ENCODE measurements around the gene FOXL1.

The FOXL1 gene

GRCh38 chr16:86559802-86560305 lies 18.5 kb upstream of the FOXL1 start:
- Histone ChIP-seq H3K4me1 (ENCODE audit: control insufficient read depth, insufficient read depth, low read length) (no peaks in the 10 kb centered on the region), H3K4me3 (ENCODE audit: low read depth, low read length) (no peak overlapping the region), H3K9me3 (ENCODE audit: control insufficient read depth, insufficient read depth, low read depth, low read length) (no peaks in the 10 kb centered on the region), H3K27ac (ENCODE audit: extremely low read depth, low read depth, low read length) (no peak overlapping the region), H3K36me3 (ENCODE audit: control insufficient read depth in 2 of 2, insufficient read depth in 1 of 2, low read length in 2 of 2) (no peaks in the 10 kb centered on the region)
- ChIA-PET CTCF (no interaction called here), POLR2A (no interaction called here)
- TF ChIP-seq PATZ1 (tag by site-specific recombination; IDR thresholded peaks at IDR 0.05) (no peak), ZNF785 (tag by site-specific recombination; IDR thresholded peaks at IDR 0.05) (no peak), ZNF16 (tag by site-specific recombination; IDR thresholded peaks at IDR 0.05; ENCODE audit: low read depth) (no peak), ZNF416 (tag by site-specific recombination; IDR thresholded peaks at IDR 0.05) (no peak), PBX3 (CRISPR knock-in tag; IDR thresholded peaks at IDR 0.05) (no peak)

- no peak overlapping the region for H3K4me3 ChIP-seq (ENCODE audit: low read depth, low read length)
- CTCF ChIA-PET, result interaction anchor here (0.6 to 8.8 kb wide), 7 partner anchors 12 to 716 kb away, joined by 3 to 127 read pairs (median 5); no protein-coding TSS in a partner anchor
- POLR2A ChIA-PET, result no interaction called here
Measured at GRCh38 chr16:86562356-86562755, 16.0 kb upstream of the FOXL1 start.

More at GRCh38 chr16:86562356-86562755, 16.0 kb upstream of the FOXL1 start:
- no peak for TF ChIP-seq ZNF366 (tag by site-specific recombination; conservative IDR thresholded peaks at IDR 0.05)
- TF ChIP-seq ZNF292 (tag by site-specific recombination; IDR thresholded peaks at IDR 0.05; ENCODE audit: borderline replicate concordance, low read depth), result no peak
- no peak for TF ChIP-seq ZNF555 (tag by site-specific recombination; conservative IDR thresholded peaks at IDR 0.05)
- TF ChIP-seq ZNF514 (tag by site-specific recombination; IDR thresholded peaks at IDR 0.05), result no peak
- no peak for TF ChIP-seq ZNF837 (tag by site-specific recombination; IDR thresholded peaks at IDR 0.05)
- no peak for TF ChIP-seq HOXD13 (CRISPR knock-in tag; IDR thresholded peaks at IDR 0.05; ENCODE audit: borderline replicate concordance)
- TF ChIP-seq ZNF654 (tag by site-specific recombination; IDR thresholded peaks at IDR 0.05; ENCODE audit: low read depth), result no peak
- TF ChIP-seq ZNF600 (tag by site-specific recombination; IDR thresholded peaks at IDR 0.05), result no peak
- TF ChIP-seq ZNF426 (tag by site-specific recombination; IDR thresholded peaks at IDR 0.05), result no peak
- TF ChIP-seq ZNF404 (tag by site-specific recombination; IDR thresholded peaks at IDR 0.05), result no peak
- no peak for TF ChIP-seq ZNF585B (tag by site-specific recombination; IDR thresholded peaks at IDR 0.05)
- no peak for TF ChIP-seq PRDM2 (tag by site-specific recombination; IDR thresholded peaks at IDR 0.05; ENCODE audit: borderline replicate concordance)
- TF ChIP-seq ZNF677 (tag by site-specific recombination; IDR thresholded peaks at IDR 0.05), result no peak
- no peak for TF ChIP-seq ZNF645 (tag by site-specific recombination; IDR thresholded peaks at IDR 0.05)
- TF ChIP-seq ZNF580 (tag by site-specific recombination; IDR thresholded peaks at IDR 0.05), result no peak
- no peak for TF ChIP-seq ZNF76 (tag by site-specific recombination; IDR thresholded peaks at IDR 0.05; ENCODE audit: borderline replicate concordance, low read depth)
- TF ChIP-seq ZNF692 (tag by site-specific recombination; IDR thresholded peaks at IDR 0.05), result no peak
- no peak for TF ChIP-seq ZNF169 (tag by site-specific recombination; IDR thresholded peaks at IDR 0.05)
- no peaks in the 10 kb centered on the region for H3K4me1 ChIP-seq (ENCODE audit: control insufficient read depth, insufficient read depth, low read length)
- H3K36me3 ChIP-seq (ENCODE audit: control insufficient read depth in 2 of 2, insufficient read depth in 1 of 2, low read length in 2 of 2), result no peaks in the 10 kb centered on the region
- H3K9me3 ChIP-seq (ENCODE audit: control insufficient read depth, insufficient read depth, low read depth, low read length), result no peaks in the 10 kb centered on the region
- no peak overlapping the region for H3K27ac ChIP-seq (ENCODE audit: extremely low read depth, low read depth, low read length)

All from HEK293 (cell line).